Measurements from ENCODE around the gene NRF1. TPM values are rescaled to one million over a fixed set of nuclear protein-coding genes. Genes with fewer than 3 reads are reported as not detected.
A peak's percentile ranks its signal among the peaks of the same experiment; 100 is the strongest.

The NRF1 gene
- total and polyA plus RNA-seq, 8 donors, result 11.4 to 26.8 (median 22.6) TPM

DNA sequence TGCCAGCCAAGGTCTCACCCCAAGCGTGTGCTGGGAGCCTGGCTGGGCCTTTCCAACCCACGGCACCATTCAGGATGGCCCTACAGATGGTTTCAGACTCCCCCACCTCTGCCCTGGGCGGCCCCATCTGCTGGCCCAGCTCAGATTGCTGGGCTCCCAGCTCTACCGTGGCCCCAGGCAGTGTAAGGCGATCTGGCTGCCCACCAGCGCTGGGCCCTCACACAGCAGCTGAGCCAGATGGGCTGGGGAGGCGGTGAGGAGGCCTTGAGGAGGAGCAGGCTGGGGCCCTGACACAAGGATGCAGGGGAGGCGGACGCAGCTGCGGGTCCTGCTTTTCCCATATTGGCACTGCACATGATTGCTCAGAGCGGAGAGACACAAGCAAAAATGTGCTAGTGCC lies 162.8 kb downstream of the NRF1 start:
- intact Hi-C loops (cut with DNase I), result no loop called here
- H3K4me1 ChIP-seq, result peaks cover 12 to 14% of the 10 kb centered on the region in 2 donors
- H3K27me3 ChIP-seq, result peaks cover 25 to 81% of the 10 kb centered on the region in 2 donors

GRCh38 chr7:129774871-129775694 lies 163.6 kb downstream of the NRF1 start:
- intact Hi-C loops (cut with DNase I), result no loop called here
- H3K27ac ChIP-seq, result no peak overlapping the region

More for the DNA sequence above, 162.8 kb downstream of the NRF1 start:
- Histone ChIP-seq H3K36me3 (no peaks in the 10 kb centered on the region), H3K9me3 (no peaks in the 10 kb centered on the region), H3K27ac (no peak overlapping the region), H3K4me3 (no peak overlapping the region)
- TF ChIP-seq, protein P1, sequence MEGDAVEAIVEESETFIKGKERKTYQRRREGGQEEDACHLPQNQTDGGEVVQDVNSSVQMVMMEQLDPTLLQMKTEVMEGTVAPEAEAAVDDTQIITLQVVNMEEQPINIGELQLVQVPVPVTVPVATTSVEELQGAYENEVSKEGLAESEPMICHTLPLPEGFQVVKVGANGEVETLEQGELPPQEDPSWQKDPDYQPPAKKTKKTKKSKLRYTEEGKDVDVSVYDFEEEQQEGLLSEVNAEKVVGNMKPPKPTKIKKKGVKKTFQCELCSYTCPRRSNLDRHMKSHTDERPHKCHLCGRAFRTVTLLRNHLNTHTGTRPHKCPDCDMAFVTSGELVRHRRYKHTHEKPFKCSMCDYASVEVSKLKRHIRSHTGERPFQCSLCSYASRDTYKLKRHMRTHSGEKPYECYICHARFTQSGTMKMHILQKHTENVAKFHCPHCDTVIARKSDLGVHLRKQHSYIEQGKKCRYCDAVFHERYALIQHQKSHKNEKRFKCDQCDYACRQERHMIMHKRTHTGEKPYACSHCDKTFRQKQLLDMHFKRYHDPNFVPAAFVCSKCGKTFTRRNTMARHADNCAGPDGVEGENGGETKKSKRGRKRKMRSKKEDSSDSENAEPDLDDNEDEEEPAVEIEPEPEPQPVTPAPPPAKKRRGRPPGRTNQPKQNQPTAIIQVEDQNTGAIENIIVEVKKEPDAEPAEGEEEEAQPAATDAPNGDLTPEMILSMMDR (IDR thresholded peaks at IDR 0.05), result no peak
- ATAC-seq (no peak), DNase-seq (no peak)

GRCh38 chr7:129775695-129776361 lies 164.3 kb downstream of the NRF1 start:
- no peaks in the 10 kb centered on the region for H3K36me3 ChIP-seq
- no peak overlapping the region for H3K27ac ChIP-seq
- peaks cover 23 to 28% of the 10 kb centered on the region in 2 donors for H3K4me1 ChIP-seq
- ATAC-seq, result no peak
- H3K27me3 ChIP-seq, result peaks cover 40 to 96% of the 10 kb centered on the region in 2 donors
- TF ChIP-seq, protein P1 (IDR thresholded peaks at IDR 0.05), result no peak
- intact Hi-C loops (cut with DNase I), result no loop called here
- no peak overlapping the region for H3K4me3 ChIP-seq
- H3K9me3 ChIP-seq, result no peaks in the 10 kb centered on the region
- peak in 1 of 4 donors; percentile 17 for DNase-seq

More at GRCh38 chr7:129774871-129775694, 163.6 kb downstream of the NRF1 start:
- no peaks in the 10 kb centered on the region for H3K9me3 ChIP-seq
- peaks cover 19 to 21% of the 10 kb centered on the region in 2 donors for H3K4me1 ChIP-seq
- no peak for ATAC-seq
- H3K27me3 ChIP-seq, result peaks cover 32 to 88% of the 10 kb centered on the region in 2 donors
- no peak overlapping the region for H3K4me3 ChIP-seq
- peak in 1 of 4 donors; percentile 60 for DNase-seq
- H3K36me3 ChIP-seq, result no peaks in the 10 kb centered on the region
- TF ChIP-seq, protein P1 (IDR thresholded peaks at IDR 0.05), result no peak

- H3K36me3 ChIP-seq, result no peaks in the 10 kb centered on the region
- H3K4me3 ChIP-seq, result no peak overlapping the region
- H3K27me3 ChIP-seq, result peaks cover 45 to 99% of the 10 kb centered on the region in 2 donors
- TF ChIP-seq, protein P1 (IDR thresholded peaks at IDR 0.05), result no peak
- no peak overlapping the region for H3K27ac ChIP-seq
- H3K9me3 ChIP-seq, result no peaks in the 10 kb centered on the region
- peaks cover 26 to 34% of the 10 kb centered on the region in 2 donors for H3K4me1 ChIP-seq
- ATAC-seq (no peak), DNase-seq (no peak)
- intact Hi-C loops (cut with DNase I), result no loop called here
Measured at GRCh38 chr7:129776362-129776722, 164.8 kb downstream of the NRF1 start.

- Histone ChIP-seq H3K9me3 (no peaks in the 10 kb centered on the region), H3K4me1 (peaks cover 36 to 43% of the 10 kb centered on the region in 2 donors), H3K27ac (no peak overlapping the region), H3K27me3 (peaks cover 55 to 99% of the 10 kb centered on the region in 2 donors), H3K4me3 (no peak overlapping the region), H3K36me3 (no peaks in the 10 kb centered on the region)
- ATAC-seq (no peak), DNase-seq (no peak)
- TF ChIP-seq, protein P1 (IDR thresholded peaks at IDR 0.05), result no peak
- intact Hi-C loops (cut with DNase I), result no loop called here
Measured at GRCh38 chr7:129777195-129777844, 165.8 kb downstream of the NRF1 start.
